PC-9 (cell line): Measurements from ENCODE around the gene SLC35A2. TPM values are rescaled to one million over a fixed set of nuclear protein-coding genes. Genes with fewer than 3 reads are reported as not detected.

Experiments
- BruUV-seq: library from RNA; stranded (reverse); fragments of 400-500 nt; replicated peaks from 2 replicates; lab custom pipeline; 2021; lab: Mats Ljungman, UMichigan
- CTCF ChIA-PET: fragments of 300-600 bp; sonication (Branson Sonifier 250); formaldehyde crosslinking; loops from one replicate; lab custom pipeline; 2022; ENCODE audit warnings: antibody characterized with exemption; lab: Charles Lee
- POLR2A ChIA-PET: fragments of 300-600 bp; sonication (Branson Sonifier 250); formaldehyde crosslinking; loops from one replicate; lab custom pipeline; 2022; ENCODE audit warnings: antibody characterized with exemption; ENCODE audit not compliant: unreplicated experiment; lab: Charles Lee
- DNase-seq, 2 experiments: peaks; one replicate each; pipeline versions ENCODE4 v3.0.0 to v3.0.0-alpha.2; 2015 to 2022; ENCODE audit warnings: mixed read lengths in 1 of 2
- H2AFZ ChIP-seq: fragments of 200-600 bp; sonication (generic); 2 replicates; pipeline ENCODE4 v1.8.1; 2017; ENCODE audit warnings: antibody characterized with exemption
- H3F3A ChIP-seq: fragments of 200-600 bp; sonication (generic); 2 replicates; pipeline ENCODE4 v1.8.1; 2017; ENCODE audit warnings: antibody characterized with exemption, mild to moderate bottlenecking, low read depth; ENCODE audit not compliant: insufficient read depth
- H3K27ac ChIP-seq: fragments of 200-600 bp; sonication (generic); 2 replicates; pipeline ENCODE4 v1.6.1; 2016; ENCODE audit warnings: mixed run types
- H3K27me3 ChIP-seq: fragments of 200-600 bp; sonication (generic); 2 replicates; pipeline ENCODE4 v1.6.1; 2016; ENCODE audit warnings: low read depth, mixed run types; ENCODE audit not compliant: insufficient read depth
- H3K36me3 ChIP-seq: fragments of 200-600 bp; sonication (generic); 2 replicates; pipeline ENCODE4 v1.6.1; 2016; ENCODE audit warnings: low read depth, mixed run types
- H3K4me1 ChIP-seq: fragments of 200-600 bp; sonication (generic); replicated peaks from 2 replicates; pipeline ENCODE4 v1.6.1; 2016; ENCODE audit warnings: mixed run types; ENCODE audit not compliant: insufficient read depth
- H3K4me2 ChIP-seq: fragments of 200-600 bp; sonication (generic); 2 replicates; pipeline ENCODE4 v1.6.1; 2017; ENCODE audit warnings: mixed run types
- H3K4me3 ChIP-seq: fragments of 200-600 bp; sonication (generic); 2 replicates; pipeline ENCODE4 v1.6.1; 2016; ENCODE audit warnings: mixed run types
- H3K79me2 ChIP-seq: fragments of 200-600 bp; sonication (generic); 2 replicates; pipeline ENCODE4 v1.6.1; 2017; ENCODE audit warnings: low read depth, mixed run types
- H3K9me2 ChIP-seq: fragments of 200-600 bp; sonication (generic); 2 replicates; pipeline ENCODE4 v1.8.1; 2017; ENCODE audit warnings: mild to moderate bottlenecking; ENCODE audit not compliant: insufficient read depth
- H3K9me3 ChIP-seq: fragments of 200-600 bp; sonication (generic); 2 replicates; pipeline ENCODE4 v1.8.1; 2016; ENCODE audit warnings: low read depth; ENCODE audit not compliant: insufficient read depth
- H4K20me1 ChIP-seq: fragments of 200-600 bp; sonication (generic); 2 replicates; pipeline ENCODE4 v1.8.1; 2017; ENCODE audit not compliant: insufficient read depth
- EZH2 ChIP-seq: fragments of 200-600 bp; sonication (generic); IDR thresholded peaks from 2 replicates; pipeline ENCODE4 v1.8.0; 2017; ENCODE audit warnings: antibody characterized with exemption, low read depth
- intact Hi-C: fragments of 100-400 bp; cut with micrococcal nuclease; formaldehyde crosslinking; loops from one replicate; pipeline ENCODE4 v1.10.0; 2022; ENCODE audit not compliant: unreplicated experiment
- total RNA-seq: library from RNA; stranded (reverse); gene quantifications from 2 replicates; pipeline ENCODE4 v1.2.3, GENCODE V29; 2021
- TF ChIP-seq, protein P1 (sequence below): fragments of 200-600 bp; sonication (generic); conservative IDR thresholded peaks from 2 replicates; pipeline ENCODE4 v1.6.1; 2017; ENCODE audit warnings: mixed run types, antibody characterized with exemption, mild to moderate bottlenecking, moderate library complexity

The SLC35A2 gene
- total RNA-seq, 1 experiment from 2014 or later, result 29.6 TPM

DNA sequence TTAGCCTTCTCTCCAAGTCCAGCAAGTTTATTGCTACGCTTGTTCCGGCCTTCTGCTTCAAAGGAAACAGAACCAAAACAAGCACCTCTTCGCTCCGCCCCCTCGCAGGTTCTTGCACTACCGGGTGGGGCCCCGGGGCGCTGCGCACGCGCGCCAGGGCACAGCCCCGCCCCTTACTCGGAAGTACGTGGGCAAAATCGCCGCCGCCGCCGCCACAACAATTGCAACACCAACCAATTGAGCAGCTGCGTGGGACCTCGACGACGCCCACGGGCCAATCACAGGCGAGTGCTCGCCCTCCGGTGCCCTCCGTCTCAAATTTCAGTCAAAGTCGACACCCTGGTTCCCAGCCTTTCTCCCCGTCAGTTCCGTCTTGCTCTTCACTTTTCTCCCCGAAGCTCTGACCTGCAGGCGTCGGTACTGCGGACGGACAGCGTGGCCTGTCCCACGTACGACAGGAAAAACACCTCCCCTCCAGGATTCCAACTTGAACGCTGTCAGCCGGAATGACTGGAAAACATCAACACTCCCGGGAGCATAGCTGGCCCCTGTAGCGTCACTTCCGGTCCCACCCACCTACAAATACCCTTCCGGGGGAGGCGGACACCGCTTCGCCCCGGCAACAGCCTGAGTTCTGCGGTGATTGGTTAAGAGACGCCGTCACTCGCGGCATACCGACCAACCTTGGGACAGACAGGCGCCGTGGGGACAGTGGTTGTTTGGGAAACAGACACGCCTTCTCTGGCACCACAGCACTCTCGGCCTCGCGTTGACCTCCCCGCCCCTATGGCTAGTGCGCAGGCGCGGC lies 46.6 kb upstream of the SLC35A2 start:
- Histone ChIP-seq H3K27me3 (no peaks in the 10 kb centered on the region), H2AFZ (no peak overlapping the region), H3K36me3 (no peaks in the 10 kb centered on the region), H3K4me3 (peak overlapping the region; percentile 55; the same call in 1 of the 2 replicates), H3K79me2 (peaks cover 22% of the 10 kb centered on the region; the same call in 1 of the 2 replicates), H3K4me1 (no peaks in the 10 kb centered on the region; the same call in 1 of the 2 replicates), H3K9me3 (no peaks in the 10 kb centered on the region), H3K27ac (peak overlapping the region; percentile 77), H3K4me2 (peak overlapping the region; percentile 34; the same call in 1 of the 2 replicates), H4K20me1 (no peaks in the 10 kb centered on the region), H3F3A (no peaks in the 10 kb centered on the region), H3K9me2 (no peaks in the 10 kb centered on the region)
- ChIA-PET CTCF (no interaction called here), POLR2A (interaction anchor here (0.6 to 1.0 kb wide), 5 partner anchors 17 to 235 kb away, joined by 3 to 4 read pairs (median 3); partner anchors contain the start of gene TFE3)
- peak; percentile 83 to 87 for DNase-seq
- TSS peak; percentile 66 for BruUV-seq
- no peak for TF ChIP-seq EZH2
- TF ChIP-seq, protein P1, sequence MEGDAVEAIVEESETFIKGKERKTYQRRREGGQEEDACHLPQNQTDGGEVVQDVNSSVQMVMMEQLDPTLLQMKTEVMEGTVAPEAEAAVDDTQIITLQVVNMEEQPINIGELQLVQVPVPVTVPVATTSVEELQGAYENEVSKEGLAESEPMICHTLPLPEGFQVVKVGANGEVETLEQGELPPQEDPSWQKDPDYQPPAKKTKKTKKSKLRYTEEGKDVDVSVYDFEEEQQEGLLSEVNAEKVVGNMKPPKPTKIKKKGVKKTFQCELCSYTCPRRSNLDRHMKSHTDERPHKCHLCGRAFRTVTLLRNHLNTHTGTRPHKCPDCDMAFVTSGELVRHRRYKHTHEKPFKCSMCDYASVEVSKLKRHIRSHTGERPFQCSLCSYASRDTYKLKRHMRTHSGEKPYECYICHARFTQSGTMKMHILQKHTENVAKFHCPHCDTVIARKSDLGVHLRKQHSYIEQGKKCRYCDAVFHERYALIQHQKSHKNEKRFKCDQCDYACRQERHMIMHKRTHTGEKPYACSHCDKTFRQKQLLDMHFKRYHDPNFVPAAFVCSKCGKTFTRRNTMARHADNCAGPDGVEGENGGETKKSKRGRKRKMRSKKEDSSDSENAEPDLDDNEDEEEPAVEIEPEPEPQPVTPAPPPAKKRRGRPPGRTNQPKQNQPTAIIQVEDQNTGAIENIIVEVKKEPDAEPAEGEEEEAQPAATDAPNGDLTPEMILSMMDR, result no peak
- intact Hi-C loops, result loop anchor here (5.0 kb wide), 2 partner anchors 84 to 99 kb away; partner anchors contain the start of genes CCDC120 and TFE3

- peak within 1 kb of the TSS; percentile 72 for H3K4me2 ChIP-seq
- no peaks in the 10 kb centered on the region for H3K36me3 ChIP-seq
- H2AFZ ChIP-seq, result no peak within 1 kb of the TSS
- ChIA-PET POLR2A (interaction anchor here (0.7 kb wide), 1 partner anchor 23 kb away, joined by 3 read pairs; no protein-coding TSS in a partner anchor), CTCF (no interaction called here)
- no peak for DNase-seq
- H3K4me1 ChIP-seq, result no peaks in the 10 kb centered on the region; the same call in 1 of the 2 replicates
- H3F3A ChIP-seq, result no peaks in the 10 kb centered on the region
- intact Hi-C loops, result loop anchor here (5.0 kb wide), 2 partner anchors 85 to 100 kb away; partner anchors contain the start of genes CCDC120 and TFE3
- BruUV-seq, result no TSS peak
- peak within 1 kb of the TSS; percentile 53; the same call in 1 of the 2 replicates for H3K4me3 ChIP-seq
- H3K79me2 ChIP-seq, result peaks cover 22% of the 10 kb centered on the region; the same call in 1 of the 2 replicates
- no peaks in the 10 kb centered on the region for H4K20me1 ChIP-seq
- TF ChIP-seq EZH2, result no peak
- TF ChIP-seq, protein P1, result no peak
- H3K27ac ChIP-seq, result peak within 1 kb of the TSS; percentile 77
- no peaks in the 10 kb centered on the region for H3K9me3 ChIP-seq
- no peaks in the 10 kb centered on the region for H3K27me3 ChIP-seq
- H3K9me2 ChIP-seq, result no peaks in the 10 kb centered on the region
Measured at GRCh38 chrX:48957477-48957826, 46.0 kb upstream of the SLC35A2 start, which contains the start of gene OTUD5. OTUD5 (minus strand) TSS chrX:48957607; CDS start chrX:48957570, 37 bp downstream.

DNA sequence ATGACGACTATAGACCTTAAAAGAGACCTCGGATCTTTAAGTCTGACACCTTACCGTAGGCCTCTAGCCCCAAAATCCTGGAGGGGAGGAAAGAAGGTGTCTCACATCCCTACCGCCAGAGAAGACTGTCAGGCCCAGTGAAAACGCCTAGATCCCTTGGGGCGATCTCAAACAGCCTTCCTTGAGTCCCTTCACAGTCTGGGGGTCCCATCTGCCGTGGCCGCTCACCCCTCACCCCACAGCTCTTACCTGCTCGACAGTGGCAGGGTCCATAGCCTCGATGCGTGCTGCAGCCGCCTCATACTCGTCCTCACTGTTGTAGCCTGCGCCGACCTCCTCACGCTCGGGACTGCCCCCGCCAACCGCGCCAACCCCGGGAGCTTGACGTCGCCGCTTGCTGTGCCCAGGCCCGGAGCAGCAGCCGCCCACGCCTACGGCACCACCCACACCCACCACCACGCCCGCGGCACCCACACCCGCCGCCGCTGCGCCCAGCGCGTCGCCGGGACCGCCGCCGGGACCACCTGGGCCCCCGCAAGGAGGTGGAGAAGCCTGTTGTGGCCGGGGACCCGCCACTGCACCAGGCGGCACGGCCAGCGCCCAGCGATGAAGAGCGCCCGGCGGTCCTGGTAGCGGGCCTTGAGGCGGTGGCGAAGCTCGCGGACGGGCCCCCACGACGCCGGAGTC lies 45.4 kb upstream of the SLC35A2 start:
- CTCF ChIA-PET, result no interaction called here

More for the DNA sequence above, 45.4 kb upstream of the SLC35A2 start:
- H3K27ac ChIP-seq, result no peak overlapping the region
- TF ChIP-seq, protein P1, result no peak
- no peak for TF ChIP-seq EZH2
- no peaks in the 10 kb centered on the region for H4K20me1 ChIP-seq
- peaks cover 22% of the 10 kb centered on the region; the same call in 1 of the 2 replicates for H3K79me2 ChIP-seq
- H3K9me2 ChIP-seq, result no peaks in the 10 kb centered on the region
- peak overlapping the region; percentile 51; the same call in 1 of the 2 replicates for H3K4me3 ChIP-seq
- H3K36me3 ChIP-seq, result no peaks in the 10 kb centered on the region
- no peaks in the 10 kb centered on the region; the same call in 1 of the 2 replicates for H3K4me1 ChIP-seq
- no peaks in the 10 kb centered on the region for H3F3A ChIP-seq
- H3K9me3 ChIP-seq, result no peaks in the 10 kb centered on the region
- H2AFZ ChIP-seq, result no peak overlapping the region
- no peaks in the 10 kb centered on the region for H3K27me3 ChIP-seq
- POLR2A ChIA-PET, result no interaction called here
- no TSS peak for BruUV-seq
- peak overlapping the region; percentile 72 for H3K4me2 ChIP-seq
- intact Hi-C loops, result loop anchor here (5.0 kb wide), 2 partner anchors 85 to 100 kb away; partner anchors contain the start of genes CCDC120 and TFE3
- no peak for DNase-seq
